SKM-1 treated with dmso at 0.1 percent for 144 hours (cell line): ENCODE results near the gene SETD1A.
"Not testable (repeated sequence)": the region's sequence is repeated elsewhere in the genome, so short reads cannot be mapped to it uniquely, and the experiment has no call there.

Source experiments
- DNase-seq: peaks from one replicate; lab custom pipeline; 2025; ENCODE audit not compliant: unreplicated experiment; lab: John Stamatoyannopoulos, UW

The SETD1A gene

DNA sequence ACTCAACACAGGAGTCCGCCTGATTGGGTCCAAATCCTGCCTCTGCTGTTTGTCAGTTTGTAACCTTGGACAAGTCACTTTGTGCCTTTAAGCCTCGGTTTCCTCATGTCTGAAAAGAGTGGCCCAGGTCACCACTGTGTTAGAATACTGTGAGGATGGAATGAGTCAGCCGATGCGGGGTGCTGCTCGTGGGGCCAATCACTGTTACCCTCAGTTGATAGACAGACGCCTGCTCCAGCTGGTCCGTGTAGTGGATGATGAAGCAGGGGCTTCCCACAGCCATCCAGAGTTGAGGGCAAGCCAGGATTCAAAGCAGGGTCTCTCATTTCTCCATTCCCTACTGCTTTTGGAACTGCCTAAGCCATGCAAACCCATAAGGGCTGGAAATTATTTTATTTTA is 28.4 kb upstream of the SETD1A start:
- no peak for DNase-seq

GRCh38 chr16:30930160-30930571 is 27.4 kb upstream of the SETD1A start:
- no peak for DNase-seq

- DNase-seq = no peak
Measured at GRCh38 chr16:30931068-30931650, 26.4 kb upstream of the SETD1A start.

DNA sequence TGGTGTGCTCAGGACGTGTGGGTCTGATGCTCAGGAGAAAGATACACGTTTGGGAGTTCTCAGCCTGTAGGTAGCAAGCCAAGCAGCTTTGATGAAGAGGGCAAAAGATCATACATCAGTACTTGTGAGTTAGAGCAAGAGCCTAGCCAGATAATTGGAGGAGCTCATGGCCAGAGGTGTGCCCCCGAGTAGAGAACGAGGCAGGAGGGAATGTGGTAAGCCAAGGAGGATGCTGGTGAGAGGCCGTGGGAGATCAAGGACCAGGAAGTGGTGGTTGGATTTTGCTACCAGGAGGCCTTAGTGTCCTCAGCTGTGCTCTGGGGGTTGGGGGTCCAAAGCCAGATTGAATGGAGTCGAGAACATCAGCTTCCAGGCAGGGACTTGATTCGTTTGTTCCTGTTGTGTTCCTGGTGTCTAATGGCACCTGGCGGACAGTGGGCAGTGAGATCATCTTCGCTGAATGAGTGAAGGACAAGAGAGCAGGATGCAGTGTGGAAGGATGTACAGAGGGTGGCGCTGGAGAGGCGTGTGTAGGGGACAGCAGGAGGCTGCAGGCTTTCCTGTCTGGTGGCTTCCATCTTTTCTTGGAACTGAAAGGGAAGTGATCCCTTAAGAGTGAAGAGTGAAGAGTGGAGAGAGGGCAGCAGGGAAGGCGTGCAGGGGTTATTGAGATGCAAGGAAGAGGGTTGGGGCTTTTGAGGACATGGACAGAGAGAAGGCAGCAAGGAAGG is 22.6 kb upstream of the SETD1A start:
- DNase-seq = peak; percentile 42

- no peak for DNase-seq
Measured at GRCh38 chr16:30937692-30938091, 19.9 kb upstream of the SETD1A start.

DNA sequence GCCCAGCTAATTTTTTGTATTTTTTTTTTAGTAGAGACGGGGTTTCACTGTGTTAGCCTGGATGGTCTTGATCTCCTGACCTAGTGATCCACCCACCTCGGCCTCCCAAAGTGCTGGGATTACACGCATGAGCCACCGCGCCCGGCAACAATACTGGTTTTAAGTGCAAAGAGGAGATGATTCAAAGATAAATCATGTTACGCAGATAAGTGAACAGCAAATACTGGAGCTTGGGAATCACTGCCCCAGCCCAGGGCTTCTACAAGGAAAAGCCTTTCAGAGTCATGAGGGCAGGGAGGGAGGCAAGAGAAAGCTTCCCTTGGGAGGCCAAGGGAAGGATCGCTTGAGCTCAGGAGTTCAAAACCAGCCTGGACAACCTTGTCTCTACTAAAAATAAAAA is 18.0 kb upstream of the SETD1A start:
- DNase-seq = not testable (repeated sequence)

- DNase-seq = peak; percentile 64
Measured at GRCh38 chr16:30941600-30942425, 15.7 kb upstream of the SETD1A start.

- DNase-seq = no peak
Measured at GRCh38 chr16:30942426-30942806, 15.1 kb upstream of the SETD1A start.

- DNase-seq = no peak
Measured at GRCh38 chr16:30944352-30944751, 13.2 kb upstream of the SETD1A start.

- no peak for DNase-seq
Measured at GRCh38 chr16:30946671-30947540, 10.6 kb upstream of the SETD1A start.

- DNase-seq = no peak
Measured at GRCh38 chr16:30947541-30947858, 10.1 kb upstream of the SETD1A start.

DNA sequence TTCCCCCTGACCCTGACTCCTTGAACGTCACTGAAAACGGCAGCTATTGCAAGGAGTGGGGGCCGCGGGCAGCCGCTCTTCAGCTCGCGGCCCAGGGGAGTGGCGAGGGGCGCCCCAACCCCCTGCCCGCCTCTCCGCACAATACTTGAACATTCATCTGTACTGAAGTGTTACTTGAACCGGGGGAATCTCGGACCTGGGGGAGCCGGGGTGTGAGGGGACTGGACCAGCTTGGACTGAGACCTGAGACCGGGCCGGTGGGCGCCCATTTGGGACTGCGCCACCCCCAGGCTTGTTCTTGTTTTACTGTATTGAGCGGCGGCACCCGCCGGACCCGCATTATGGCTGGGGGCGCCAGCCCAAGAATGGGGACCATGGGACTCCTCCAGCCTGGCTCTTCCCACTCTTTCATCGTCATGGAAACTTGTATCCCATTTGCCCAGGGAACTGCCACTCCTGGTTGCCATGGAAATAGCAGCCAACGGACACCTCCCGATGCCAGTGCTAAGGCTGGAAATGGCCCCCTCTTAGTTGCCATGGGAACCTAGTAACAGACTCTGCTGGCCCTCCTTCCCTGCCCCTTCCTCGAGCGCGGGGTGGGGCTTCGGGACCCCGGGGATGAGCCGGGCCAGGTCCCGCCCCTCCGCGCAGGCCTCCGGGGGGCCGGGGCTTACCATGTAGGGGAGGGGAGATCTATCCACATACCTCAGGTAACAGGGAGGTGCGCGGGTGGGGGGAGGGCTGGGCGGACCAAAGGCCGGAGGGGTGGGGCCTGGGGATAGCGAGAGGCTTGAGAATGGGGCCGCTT is 9.5 kb upstream of the SETD1A start:
- DNase-seq = no peak

DNA sequence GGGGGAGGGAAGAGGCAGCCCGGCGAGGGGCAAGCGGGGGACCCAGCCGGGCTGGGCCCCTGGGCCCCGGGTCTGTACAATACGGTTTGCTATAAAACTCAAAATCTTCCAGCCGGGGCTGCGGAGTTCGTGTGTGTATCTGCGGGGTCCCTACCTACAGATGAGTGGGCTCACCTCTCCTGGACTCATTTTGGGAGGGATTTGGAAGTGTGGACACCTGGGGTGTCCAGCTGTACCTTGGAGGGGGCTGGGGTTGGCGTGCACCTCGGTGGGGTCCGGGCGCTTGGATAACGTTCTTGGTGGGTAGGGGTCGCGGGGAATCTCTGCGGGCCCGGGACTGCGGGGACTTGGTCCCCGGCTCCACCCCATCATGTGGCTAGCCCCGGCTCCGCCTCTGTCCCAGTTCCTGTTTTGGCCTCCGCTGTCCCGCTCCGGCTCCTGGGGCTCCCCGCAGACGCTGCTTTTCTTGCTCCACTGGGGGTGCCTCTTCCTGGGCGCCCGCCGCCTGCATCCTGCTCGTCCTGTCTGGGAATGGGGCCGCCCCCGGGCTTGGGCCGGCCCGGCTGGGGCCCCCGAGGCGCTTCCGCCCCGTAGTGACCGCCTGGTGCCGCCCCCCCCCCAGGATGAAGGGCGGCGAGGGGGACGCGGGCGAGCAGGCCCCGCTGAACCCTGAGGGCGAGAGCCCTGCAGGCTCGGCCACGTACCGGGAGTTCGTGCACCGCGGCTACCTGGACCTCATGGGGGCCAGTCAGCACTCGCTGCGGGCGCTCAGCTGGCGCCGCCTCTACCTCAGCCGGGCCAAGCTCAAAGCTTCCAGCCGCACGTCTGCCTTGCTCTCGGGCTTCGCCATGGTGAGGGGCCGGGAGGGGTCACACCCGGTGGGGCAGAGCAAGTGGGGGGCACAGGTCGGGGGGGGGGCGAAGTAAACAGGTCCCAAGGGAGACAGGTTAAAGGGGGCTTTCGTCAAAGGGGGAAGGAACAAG is 8.6 kb upstream of the SETD1A start, which contains the start of gene ORAI3:
ORAI3 (plus strand) TSS at position 402 of the 983 bp plus-strand sequence; CDS start at position 624, 222 bp downstream.
- DNase-seq = peak; percentile 88

DNA sequence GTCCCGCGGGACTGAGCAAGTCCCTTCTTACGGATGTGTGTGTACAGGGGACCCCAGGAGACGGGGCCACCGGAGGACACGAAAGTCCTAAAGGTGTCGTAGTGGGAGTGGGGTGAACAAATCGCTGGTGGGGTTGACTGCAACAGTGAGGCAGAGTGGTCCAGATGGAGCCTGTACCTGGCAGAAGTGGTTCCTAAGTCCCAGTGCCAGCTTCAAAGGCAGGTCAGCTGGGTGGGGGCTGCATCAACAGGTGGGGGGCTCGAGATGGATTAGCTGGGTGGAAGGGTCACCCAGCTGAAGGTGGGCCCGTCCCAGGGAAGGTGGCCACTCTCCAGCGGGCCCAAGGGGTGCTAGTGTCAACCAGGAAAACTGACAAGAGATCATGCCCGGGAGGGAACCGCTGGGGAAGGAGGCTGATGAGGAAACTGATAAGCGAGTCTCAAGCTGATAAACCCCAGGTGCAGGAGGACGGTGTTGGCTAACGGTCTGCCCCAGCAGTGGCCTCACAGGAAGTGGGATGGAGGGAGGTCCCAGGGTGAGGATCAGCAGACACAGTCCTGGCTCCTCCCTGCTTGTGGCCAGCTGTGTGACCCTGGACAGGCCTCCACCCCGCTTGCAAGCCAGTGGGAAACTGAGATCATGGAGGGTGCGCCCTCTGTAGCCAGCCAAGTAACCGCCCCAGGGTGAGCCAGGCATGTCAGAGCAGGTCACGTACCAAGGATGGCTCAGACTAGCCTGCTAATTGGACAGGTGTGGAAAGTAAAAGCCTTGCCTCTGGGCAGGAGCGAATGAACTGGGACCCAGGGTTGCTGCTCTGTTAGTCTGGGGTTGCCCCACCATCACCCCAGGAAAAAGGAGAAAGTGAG is 7.7 kb upstream of the SETD1A start:
- DNase-seq = peak; percentile 84

DNA sequence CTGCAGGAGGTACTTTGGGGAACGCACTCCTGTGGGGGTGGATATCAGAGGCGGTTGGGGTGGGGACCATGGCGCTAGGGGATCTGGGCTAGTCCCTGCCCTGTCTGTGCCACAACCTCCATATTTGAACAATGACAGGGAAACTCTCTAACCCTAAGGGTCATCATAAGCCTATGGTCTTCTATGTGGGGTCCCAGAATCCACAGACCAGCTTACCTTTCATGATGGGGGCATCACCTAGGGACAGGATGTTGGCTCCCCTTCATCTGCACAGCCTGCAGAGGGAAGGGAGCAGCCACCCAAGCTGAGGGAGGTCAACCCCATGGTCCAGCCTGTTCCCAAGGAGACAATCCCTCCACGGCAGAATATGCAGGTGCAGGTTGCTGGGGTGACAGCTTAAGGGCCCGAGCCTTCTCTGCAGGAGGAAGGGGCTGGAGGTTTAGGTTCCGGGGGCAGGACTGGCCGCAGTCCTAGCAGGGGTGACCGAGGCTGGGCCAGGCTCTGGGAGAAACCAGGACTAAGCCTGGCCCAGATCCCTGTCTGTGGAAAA is 7.0 kb upstream of the SETD1A start:
- no peak for DNase-seq

GRCh38 chr16:30951193-30951592 is 6.4 kb upstream of the SETD1A start:
- no peak for DNase-seq

GRCh38 chr16:30951750-30952149 is 5.8 kb upstream of the SETD1A start:
- DNase-seq = no peak

- DNase-seq = no peak
Measured at GRCh38 chr16:30953111-30953510, 4.4 kb upstream of the SETD1A start.
